ENCODE data around the gene ANOS1.
"Not testable (repeated sequence)": the region's sequence is repeated elsewhere in the genome, so short reads cannot be mapped to it uniquely, and the experiment has no call there.

The ANOS1 gene

DNA sequence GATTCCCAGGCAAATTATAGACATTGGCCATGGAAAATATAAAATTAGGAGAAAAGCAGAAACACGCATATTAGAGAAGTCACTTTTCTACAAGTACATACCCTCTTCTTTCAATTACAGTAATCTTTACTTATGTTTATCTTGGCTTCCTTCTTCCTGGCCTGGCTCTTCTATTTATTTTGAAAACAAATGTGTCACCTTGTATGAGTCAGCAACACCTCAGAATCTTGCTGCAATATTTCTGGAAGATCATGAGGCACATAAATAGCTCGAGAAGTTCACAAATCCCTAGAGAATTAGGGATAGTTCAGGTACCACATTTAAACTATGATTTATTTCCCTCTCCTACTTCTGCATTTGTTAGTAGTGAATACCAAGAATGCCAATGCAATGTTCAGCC lies 124.6 kb downstream of the ANOS1 start:
- DNase-seq (ENCODE audit: low spot score): no peak

DNA sequence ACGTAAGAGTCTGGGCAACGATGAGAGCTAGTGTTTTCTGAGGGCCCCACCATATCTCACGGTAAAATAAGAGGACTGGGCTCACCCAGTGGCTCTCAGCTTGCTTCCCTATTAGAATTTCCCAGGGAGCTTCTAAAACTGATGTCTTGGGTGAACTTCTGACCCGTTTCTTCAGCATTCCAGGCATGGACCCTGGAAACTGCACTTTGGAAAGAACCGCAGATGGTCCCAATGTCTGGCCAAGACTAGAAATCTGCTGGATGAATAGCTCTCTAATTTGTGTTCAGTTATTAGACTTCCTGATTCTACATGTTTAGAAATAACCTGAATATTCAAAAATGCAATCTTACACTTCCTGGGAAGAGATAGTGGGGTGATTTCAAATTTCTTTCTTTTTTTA lies 127.8 kb downstream of the ANOS1 start:
- no peak for DNase-seq (ENCODE audit: low spot score)

GRCh38 chrX:8591501-8591900 lies 140.4 kb downstream of the ANOS1 start:
- DNase-seq (ENCODE audit: low spot score): no peak

GRCh38 chrX:8586953-8587352 lies 145.0 kb downstream of the ANOS1 start:
- DNase-seq (ENCODE audit: low spot score): no peak

- no peak for DNase-seq (ENCODE audit: low spot score)
Measured at GRCh38 chrX:8579602-8580001, 152.3 kb downstream of the ANOS1 start.

GRCh38 chrX:8576821-8577220 lies 155.1 kb downstream of the ANOS1 start:
- no peak for DNase-seq (ENCODE audit: low spot score)

DNA sequence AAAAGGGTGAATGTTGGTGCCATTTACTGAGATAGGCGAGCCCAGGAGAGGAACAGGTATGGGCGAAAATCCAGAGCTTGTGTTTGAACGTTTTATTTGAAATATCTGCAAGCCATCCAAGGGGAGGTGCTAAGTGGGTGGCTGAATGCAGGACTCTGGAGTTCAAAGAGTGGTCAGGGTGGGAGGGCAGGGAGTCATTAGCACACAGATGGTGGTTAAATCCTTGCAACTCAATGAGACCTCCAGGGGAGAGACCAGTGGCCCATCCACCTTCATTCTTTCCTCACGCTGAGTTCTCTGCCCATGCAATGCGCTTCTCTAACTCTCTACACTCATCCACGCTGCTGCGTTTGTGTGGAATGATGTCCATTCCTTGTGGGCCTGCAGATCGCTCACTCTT lies 166.2 kb downstream of the ANOS1 start:
- no peak for DNase-seq (ENCODE audit: low spot score)

DNA sequence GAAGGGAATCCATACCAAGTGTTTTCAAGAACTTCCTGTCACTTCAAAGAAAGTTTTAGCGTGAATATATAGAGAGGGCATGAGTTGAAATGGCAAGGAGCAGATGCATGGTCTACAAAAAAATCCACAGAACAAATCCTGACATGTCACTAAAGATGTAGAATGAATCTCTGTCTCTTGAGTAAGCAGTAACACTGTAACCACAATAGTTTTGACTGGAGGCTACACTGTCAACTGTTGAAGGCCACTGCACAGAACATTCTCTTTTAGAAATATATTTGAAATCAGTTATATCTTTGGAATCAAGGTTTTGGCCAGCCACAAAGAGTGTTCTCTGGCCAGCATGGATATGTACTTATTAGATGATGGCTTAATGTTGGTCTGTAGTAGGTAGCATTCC lies 183.5 kb downstream of the ANOS1 start:
- no peak for DNase-seq (ENCODE audit: low spot score)

GRCh38 chrX:8546715-8547114 lies 185.2 kb downstream of the ANOS1 start:
- no peak for DNase-seq (ENCODE audit: low spot score)

GRCh38 chrX:8520791-8521190 lies 211.1 kb downstream of the ANOS1 start:
- DNase-seq (ENCODE audit: low spot score): no peak

DNA sequence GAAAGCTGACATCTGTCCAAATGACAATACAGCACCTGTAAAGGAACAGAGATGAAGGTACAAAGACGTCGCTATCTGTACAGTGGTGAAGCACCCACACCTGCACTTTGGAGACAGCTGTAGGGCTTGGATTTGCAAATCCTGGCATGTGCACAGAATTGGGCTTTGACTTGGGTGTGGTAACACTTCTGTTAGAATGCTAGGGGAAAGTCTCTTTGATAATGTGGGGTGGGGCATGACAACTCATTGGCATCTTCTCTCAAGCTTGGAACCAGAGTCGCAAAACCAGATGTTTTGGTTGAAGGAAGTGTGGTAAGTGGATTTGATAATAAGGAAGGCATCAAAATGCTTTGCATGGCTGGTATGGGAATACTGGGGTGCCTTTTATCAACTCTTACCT lies 211.8 kb downstream of the ANOS1 start:
- DNase-seq (ENCODE audit: low spot score): no peak

DNA sequence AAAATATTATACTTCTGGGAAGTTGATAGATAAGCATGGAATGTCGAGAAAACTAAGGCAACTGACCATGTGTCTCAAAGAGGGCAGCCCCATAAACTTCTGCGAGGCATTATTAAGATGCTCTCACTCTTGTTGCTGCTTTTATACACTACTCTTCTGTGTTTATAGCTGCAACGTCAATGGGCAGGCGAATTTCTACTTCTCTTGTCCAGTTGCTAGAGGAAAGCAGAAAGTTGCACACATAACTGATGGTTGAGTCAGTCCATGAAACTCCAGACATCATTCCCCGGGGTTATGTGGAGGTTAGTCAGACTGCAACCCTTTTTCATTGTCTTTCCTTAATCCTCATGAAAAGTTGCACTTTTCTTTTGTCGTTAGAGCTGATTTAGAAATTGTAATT lies 227.5 kb downstream of the ANOS1 start:
- no peak for DNase-seq (ENCODE audit: low spot score)

GRCh38 chrX:8502101-8502500 lies 229.8 kb downstream of the ANOS1 start:
- DNase-seq (ENCODE audit: low spot score): not testable (repeated sequence)

GRCh38 chrX:8500203-8500602 lies 231.7 kb downstream of the ANOS1 start:
- no peak for DNase-seq (ENCODE audit: low spot score)

DNA sequence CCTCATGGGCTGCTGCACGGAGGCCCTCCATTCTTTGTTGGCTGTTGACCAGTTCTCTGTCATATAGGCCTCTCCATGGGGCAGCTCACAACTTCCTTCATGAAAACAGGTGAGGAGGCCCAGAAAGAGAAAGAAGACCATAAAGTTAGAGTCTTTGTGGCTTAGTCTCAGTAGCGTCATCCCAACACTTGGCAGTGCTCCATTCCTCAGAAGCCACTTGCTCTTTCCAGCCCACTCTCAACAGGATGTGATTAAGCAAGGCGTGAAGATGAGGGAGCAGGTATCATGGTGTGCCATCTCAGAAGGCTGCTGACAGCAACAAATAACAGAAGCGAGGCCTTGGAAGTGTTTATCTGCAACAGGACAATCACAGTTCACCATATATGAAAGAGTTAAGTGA lies 236.9 kb downstream of the ANOS1 start:
- not testable (repeated sequence) for DNase-seq (ENCODE audit: low spot score)

GRCh38 chrX:8484360-8484949 lies 247.5 kb downstream of the ANOS1 start:
- no peak for DNase-seq (ENCODE audit: low spot score)
